Esophagus muscularis mucosa (tissue), 4 donors: ENCODE measurements around the gene NPTXR. TPM values are rescaled to one million over a fixed set of nuclear protein-coding genes. Genes with fewer than 3 reads are reported as not detected.
"Not testable (repeated sequence)": the region's sequence is repeated elsewhere in the genome, so short reads cannot be mapped to it uniquely, and the experiment has no call there.

Experiments used
- DNase-seq: peaks from one replicate; pipeline ENCODE4 v3.0.0-alpha.2; 2017; ENCODE audit errors: extremely low spot score
- H3K27ac ChIP-seq, 4 donors: fragments of 200-600 bp; sonication (generic); replicated peaks in 1 of 4; 1 replicate in 3 of 4; 2 replicates in 1 of 4; pipeline ENCODE4 v1.5.1; 2016 to 2019; ENCODE audit warnings: mild to moderate bottlenecking in 1 of 4
- H3K27me3 ChIP-seq, 4 donors: fragments of 200-600 bp; sonication (generic); one replicate each; pipeline versions ENCODE4 v1.5.1 to v1.6.0; 2016 to 2019
- H3K36me3 ChIP-seq, 4 donors: fragments of 200-600 bp; sonication (generic); one replicate each; pipeline ENCODE4 v1.5.1; 2016 to 2019
- H3K4me1 ChIP-seq, 4 donors: fragments of 200-600 bp; sonication (generic); one replicate each; pipeline ENCODE4 v1.5.1; 2016 to 2019
- H3K4me3 ChIP-seq, 4 donors: fragments of 200-600 bp; sonication (generic); 1 replicate in 2 of 4; 2 replicates in 2 of 4; pipeline ENCODE4 v1.5.1; 2016 to 2019; ENCODE audit warnings: mild to moderate bottlenecking in 4 of 4, moderate library complexity in 1 of 4
- H3K9me3 ChIP-seq, 4 donors: fragments of 200-600 bp; sonication (generic); 1 replicate in 3 of 4; 2 replicates in 1 of 4; pipeline ENCODE4 v1.5.1; 2016 to 2019
- EP300 ChIP-seq: sonication (generic); formaldehyde crosslinking; IDR thresholded peaks from one replicate; pipeline ENCODE4 v1.6.1; 2017; ENCODE audit warnings: antibody characterized with exemption
- POLR2A ChIP-seq: fragments of 450-650 bp; IDR thresholded peaks from one replicate; pipeline ENCODE4 v1.6.1; 2017; ENCODE audit warnings: antibody characterized with exemption, moderate library complexity, mild to moderate bottlenecking, low read depth
- POLR2AphosphoS5 ChIP-seq, 2 donors: sonication (generic); formaldehyde crosslinking; IDR thresholded peaks; one replicate each; pipeline ENCODE4 v1.6.1; 2017; ENCODE audit warnings: antibody characterized with exemption in 2 of 2
- WGBS: methylation state at CpG from one replicate; pipeline ENCODE4 v1.1.5; 2018; 5-methylcytosine and 5-hydroxymethylcytosine counted together
- intact Hi-C: fragments of 100-400 bp; cut with DNase I; formaldehyde crosslinking; loops from one replicate; pipeline ENCODE4 v1.15.1; 2023
- total RNA-seq, 4 donors: library from RNA; depleted of rRNA; stranded (reverse); fragments of >200 nt; gene quantifications; one replicate each; pipeline versions ENCODE4 v1.1.0 to v1.2.1, GENCODE V29; 2016
- TF ChIP-seq, protein P1 (sequence below), 3 experiments: fragments of 200-600 bp in 2 of 3; fragments of 450-650 bp in 1 of 3; sonication (generic) in 2 of 3; IDR thresholded peaks; one replicate each; pipeline ENCODE4 v1.5.1; 2017 to 2019; ENCODE audit warnings: antibody characterized with exemption in 3 of 3, mild to moderate bottlenecking in 2 of 3, moderate library complexity in 1 of 3

NPTXR gene
- total RNA-seq, 4 donors from 2014 or later, result 8.2 to 15.0 (median 8.8) TPM

DNA sequence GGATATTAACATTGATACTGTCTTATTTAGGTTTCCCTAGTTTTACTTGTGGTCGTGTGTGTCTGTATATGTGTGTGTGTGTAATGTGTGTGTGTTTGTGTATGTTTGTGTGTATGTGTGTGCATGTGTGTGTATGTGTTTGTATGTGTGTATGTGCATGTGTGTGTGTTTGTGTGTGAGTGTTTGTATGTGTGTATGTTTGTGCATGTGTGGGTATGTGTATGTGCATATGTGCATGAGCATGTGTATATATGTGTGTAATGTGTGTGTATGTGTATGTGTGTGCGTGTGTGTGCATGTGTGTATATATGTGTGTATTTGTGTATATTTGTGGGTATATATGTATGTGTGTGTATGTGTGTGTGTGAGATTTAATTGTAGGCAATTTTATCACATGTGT lies 32.6 kb downstream of the NPTXR start:
- TF ChIP-seq POLR2A (no peak), POLR2AphosphoS5 (IDR thresholded peaks at IDR 0.05) (no peak), EP300 (no peak)
- TF ChIP-seq, protein P1, sequence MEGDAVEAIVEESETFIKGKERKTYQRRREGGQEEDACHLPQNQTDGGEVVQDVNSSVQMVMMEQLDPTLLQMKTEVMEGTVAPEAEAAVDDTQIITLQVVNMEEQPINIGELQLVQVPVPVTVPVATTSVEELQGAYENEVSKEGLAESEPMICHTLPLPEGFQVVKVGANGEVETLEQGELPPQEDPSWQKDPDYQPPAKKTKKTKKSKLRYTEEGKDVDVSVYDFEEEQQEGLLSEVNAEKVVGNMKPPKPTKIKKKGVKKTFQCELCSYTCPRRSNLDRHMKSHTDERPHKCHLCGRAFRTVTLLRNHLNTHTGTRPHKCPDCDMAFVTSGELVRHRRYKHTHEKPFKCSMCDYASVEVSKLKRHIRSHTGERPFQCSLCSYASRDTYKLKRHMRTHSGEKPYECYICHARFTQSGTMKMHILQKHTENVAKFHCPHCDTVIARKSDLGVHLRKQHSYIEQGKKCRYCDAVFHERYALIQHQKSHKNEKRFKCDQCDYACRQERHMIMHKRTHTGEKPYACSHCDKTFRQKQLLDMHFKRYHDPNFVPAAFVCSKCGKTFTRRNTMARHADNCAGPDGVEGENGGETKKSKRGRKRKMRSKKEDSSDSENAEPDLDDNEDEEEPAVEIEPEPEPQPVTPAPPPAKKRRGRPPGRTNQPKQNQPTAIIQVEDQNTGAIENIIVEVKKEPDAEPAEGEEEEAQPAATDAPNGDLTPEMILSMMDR (IDR thresholded peaks at IDR 0.05), result no peak
- no peak for DNase-seq
- no peak overlapping the region for H3K27ac ChIP-seq
- intact Hi-C loops, result no loop called here
- H3K4me1 ChIP-seq, result no peaks in the 10 kb centered on the region
- H3K27me3 ChIP-seq, result no peaks in the 10 kb centered on the region
- WGBS, result 90% methylated on average over 2 of the region's 2 CpGs
- H3K36me3 ChIP-seq, result no peaks in the 10 kb centered on the region
- no peak overlapping the region for H3K4me3 ChIP-seq
- peaks cover 0 to 14% (median 9%) of the 10 kb centered on the region in 4 donors for H3K9me3 ChIP-seq

DNA sequence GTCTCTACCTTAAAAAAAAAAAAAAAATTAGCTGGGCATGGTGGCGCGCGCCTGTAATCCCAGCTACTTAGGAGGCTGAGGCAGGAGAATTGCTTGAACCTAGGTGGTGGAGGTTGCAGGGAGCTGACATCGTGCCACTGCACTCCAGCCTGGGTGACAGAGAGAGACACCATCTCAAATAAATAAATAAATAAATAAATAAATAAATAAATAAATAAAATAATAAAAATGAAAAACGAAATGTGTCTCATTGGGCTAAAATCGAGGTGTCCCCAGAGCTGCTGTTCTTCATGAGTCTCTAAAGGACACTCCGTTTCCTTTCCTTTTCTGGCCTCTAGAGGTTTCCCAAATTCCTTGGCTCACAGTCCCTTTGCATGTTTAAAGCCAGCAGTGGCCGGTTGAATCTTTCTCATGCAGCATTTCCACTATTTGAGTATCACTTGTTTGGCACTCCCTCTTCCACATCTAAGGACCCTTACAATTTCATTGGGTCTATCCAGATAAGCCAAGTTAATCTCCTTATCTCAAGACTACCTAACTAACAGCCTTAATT lies 38.7 kb downstream of the NPTXR start:
- intact Hi-C loops, result not testable (repeated sequence)
- H3K4me1 ChIP-seq, result peaks cover 0 to 15% (median 11%) of the 10 kb centered on the region in 4 donors

DNA sequence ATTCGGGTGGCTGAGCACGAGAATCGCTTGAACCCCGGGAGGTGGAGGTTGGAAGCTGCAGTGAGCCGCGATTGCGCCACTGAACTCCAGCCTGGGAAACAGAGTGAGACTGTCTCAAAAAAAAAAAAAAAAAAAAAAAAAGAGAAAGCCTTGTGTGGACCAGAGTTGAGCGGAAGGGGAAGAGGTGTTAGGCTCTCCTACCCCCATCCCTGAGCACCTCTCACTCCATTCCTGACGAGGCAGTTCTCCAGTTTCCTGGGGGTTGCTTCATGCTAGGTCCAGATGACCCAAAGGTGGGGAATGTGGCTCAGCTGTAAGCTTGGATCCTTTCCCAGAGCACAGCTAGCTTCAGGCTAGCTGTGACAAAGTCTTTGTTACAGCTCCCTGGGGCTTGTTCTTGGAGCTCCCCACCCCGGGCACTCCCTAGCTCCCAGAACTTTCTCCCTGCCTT lies 41.1 kb downstream of the NPTXR start:
- Histone ChIP-seq H3K9me3 (no peaks in the 10 kb centered on the region), H3K27me3 (peaks cover 0 to 10% (median 0%) of the 10 kb centered on the region in 4 donors), H3K4me1 (peaks cover 0 to 15% (median 11%) of the 10 kb centered on the region in 4 donors), H3K27ac (peak overlapping the region in 3 of 4 donors; percentile 5 to 40 (median 27)), H3K4me3 (no peak overlapping the region), H3K36me3 (no peaks in the 10 kb centered on the region)
- no peak for DNase-seq
- 28% methylated on average over 10 of the region's 10 CpGs for WGBS
- intact Hi-C loops, result no loop called here
- peak; percentile 30 to 50 for TF ChIP-seq POLR2AphosphoS5 (IDR thresholded peaks at IDR 0.05)
- TF ChIP-seq EP300, result no peak

More for the DNA sequence above, 38.7 kb downstream of the NPTXR start:
- H3K27me3 ChIP-seq, H3K4me3 ChIP-seq, DNase-seq, H3K9me3 ChIP-seq, H3K36me3 ChIP-seq, H3K27ac ChIP-seq: not testable (repeated sequence)
- 72% methylated on average over 8 of the region's 8 CpGs for WGBS

DNA sequence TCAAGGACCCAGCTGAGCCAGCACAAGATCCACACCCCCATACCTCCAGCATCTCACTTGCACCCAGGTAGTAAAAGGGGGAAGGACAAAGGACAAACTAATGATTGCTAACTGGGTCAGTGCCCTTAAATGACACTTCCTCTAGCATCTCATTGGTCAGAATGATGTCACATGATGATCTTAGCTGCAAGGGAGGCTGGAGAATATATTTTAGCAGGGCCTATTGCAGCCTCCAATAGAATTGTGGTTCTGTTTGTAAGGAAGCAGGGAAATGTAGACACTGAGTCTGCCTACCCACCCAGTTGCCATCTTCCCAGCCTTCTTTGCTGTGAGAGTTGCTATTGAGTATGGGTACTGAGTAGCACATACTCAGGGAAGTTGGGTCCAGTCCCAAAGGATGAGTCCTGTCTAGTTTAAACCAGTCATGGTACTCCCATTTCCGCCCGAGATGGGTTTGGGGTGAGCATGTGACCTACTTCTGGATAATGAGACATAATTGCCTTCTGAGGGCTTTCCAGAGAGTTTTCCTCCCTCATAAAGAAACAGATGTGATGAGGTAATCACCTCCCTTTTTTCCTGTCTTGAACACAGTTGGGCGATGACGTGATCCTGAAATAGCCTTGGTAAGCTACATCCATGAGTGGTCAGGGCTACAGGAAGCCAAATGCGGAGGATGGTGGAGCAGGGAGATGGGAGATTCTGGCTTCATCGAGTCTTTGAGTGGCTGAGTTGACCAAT lies 44.4 kb downstream of the NPTXR start:
- H3K27me3 ChIP-seq, result peaks cover 0 to 10% (median 0%) of the 10 kb centered on the region in 4 donors
- 73% methylated on average over 6 of the region's 6 CpGs for WGBS
- H3K36me3 ChIP-seq, result no peaks in the 10 kb centered on the region
- TF ChIP-seq POLR2A, result no peak
- TF ChIP-seq EP300, result no peak
- TF ChIP-seq, protein P1 (IDR thresholded peaks at IDR 0.05), result no peak
- TF ChIP-seq POLR2AphosphoS5 (IDR thresholded peaks at IDR 0.05), result no peak
- no peak overlapping the region for H3K27ac ChIP-seq
- no peak overlapping the region for H3K4me3 ChIP-seq
- H3K9me3 ChIP-seq, result no peaks in the 10 kb centered on the region
- peaks cover 2 to 17% (median 14%) of the 10 kb centered on the region in 4 donors for H3K4me1 ChIP-seq
- no peak for DNase-seq
- intact Hi-C loops, result no loop called here

DNA sequence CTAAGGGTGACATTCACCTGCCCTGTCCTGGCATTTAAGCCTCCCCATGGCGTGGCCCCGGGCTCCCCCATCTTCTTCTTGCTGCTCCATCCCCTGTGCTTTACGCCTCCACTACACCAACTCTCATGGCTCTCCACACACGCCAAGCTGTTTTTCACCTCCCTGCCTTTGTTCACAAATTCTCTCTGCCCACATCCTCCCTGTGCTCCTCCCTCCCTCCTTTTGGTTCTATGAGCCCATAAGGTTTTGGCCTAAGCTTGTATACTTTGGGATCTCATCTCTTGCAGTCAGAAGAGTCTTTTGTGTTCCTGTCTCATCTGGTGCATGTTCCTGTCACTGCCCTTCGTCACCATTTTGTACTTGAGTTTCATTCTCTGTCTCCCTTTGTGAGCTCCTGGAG lies 45.3 kb downstream of the NPTXR start:
- H3K27ac ChIP-seq, result no peak overlapping the region
- H3K9me3 ChIP-seq, result no peaks in the 10 kb centered on the region
- DNase-seq, result no peak
- intact Hi-C loops, result no loop called here
- no peak overlapping the region for H3K4me3 ChIP-seq
- peaks cover 4 to 21% (median 17%) of the 10 kb centered on the region in 4 donors for H3K4me1 ChIP-seq
- TF ChIP-seq POLR2AphosphoS5 (IDR thresholded peaks at IDR 0.05) (no peak), POLR2A (no peak), EP300 (no peak)
- TF ChIP-seq, protein P1 (IDR thresholded peaks at IDR 0.05), result no peak
- H3K27me3 ChIP-seq, result peaks cover 0 to 10% (median 0%) of the 10 kb centered on the region in 4 donors
- 82% methylated on average over 5 of the region's 5 CpGs for WGBS
- H3K36me3 ChIP-seq, result no peaks in the 10 kb centered on the region
